ENCODE data around the gene GPR119. TPM values are rescaled to one million over a fixed set of nuclear protein-coding genes. Genes with fewer than 3 reads are reported as not detected.
"Not testable (repeated sequence)": the region's sequence is repeated elsewhere in the genome, so short reads cannot be mapped to it uniquely, and the experiment has no call there.

GPR119 gene
- total RNA-seq, 6 donors from 2014 or later: not detected

DNA sequence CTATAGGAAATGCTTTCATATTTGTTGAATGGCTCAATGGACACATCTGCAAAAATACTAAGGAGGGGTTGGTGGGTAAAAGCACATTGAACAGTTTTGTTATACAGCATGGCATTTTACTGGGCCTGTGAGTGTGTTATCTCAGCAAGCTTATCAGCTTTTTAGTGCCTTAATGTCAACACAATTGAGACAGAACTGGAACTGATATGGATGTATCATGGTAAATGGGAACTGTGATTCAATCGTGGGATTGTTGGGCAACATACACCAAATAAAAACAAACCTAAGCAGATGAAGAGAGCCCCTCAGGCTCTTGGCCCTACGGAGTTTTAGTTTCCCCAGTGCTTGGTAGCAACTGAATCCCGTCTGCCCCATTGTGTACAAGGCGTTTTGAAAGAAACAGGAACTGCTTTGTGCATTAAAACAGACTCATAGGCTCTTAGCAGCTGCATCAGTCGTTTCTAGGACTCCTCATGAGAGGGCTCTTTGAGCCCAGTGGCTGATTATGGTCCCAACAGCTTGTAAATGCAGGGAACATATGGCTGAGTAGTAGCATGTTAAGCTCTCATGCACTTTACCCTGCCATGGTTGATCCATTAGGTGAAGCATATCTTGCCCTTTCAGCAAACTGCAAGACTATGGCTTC lies 7.3 kb downstream of the GPR119 start:
- no peaks in the 10 kb centered on the region for H3K27me3 ChIP-seq
- peaks cover 0 to 3% (median 0%) of the 10 kb centered on the region in 4 donors for H3K36me3 ChIP-seq
- no peak for DNase-seq
- no peak for TF ChIP-seq POLR2A (IDR thresholded peaks at IDR 0.05)
- no peak for TF ChIP-seq POLR2AphosphoS5 (IDR thresholded peaks at IDR 0.05)
- no peak for TF ChIP-seq CTCF (IDR thresholded peaks at IDR 0.05)
- TF ChIP-seq EP300 (IDR thresholded peaks at IDR 0.05): no peak
- no peak overlapping the region for H3K27ac ChIP-seq
- no peaks in the 10 kb centered on the region for H3K4me1 ChIP-seq
- no peak overlapping the region for H3K4me3 ChIP-seq
- H3K9me3 ChIP-seq: no peaks in the 10 kb centered on the region
- WGBS, 2 donors: 0 to 40% methylated on average over 2 to 5 of the region's 5 CpGs
- ATAC-seq (ENCODE audit: low FRiP score in 2 of 2): no peak

DNA sequence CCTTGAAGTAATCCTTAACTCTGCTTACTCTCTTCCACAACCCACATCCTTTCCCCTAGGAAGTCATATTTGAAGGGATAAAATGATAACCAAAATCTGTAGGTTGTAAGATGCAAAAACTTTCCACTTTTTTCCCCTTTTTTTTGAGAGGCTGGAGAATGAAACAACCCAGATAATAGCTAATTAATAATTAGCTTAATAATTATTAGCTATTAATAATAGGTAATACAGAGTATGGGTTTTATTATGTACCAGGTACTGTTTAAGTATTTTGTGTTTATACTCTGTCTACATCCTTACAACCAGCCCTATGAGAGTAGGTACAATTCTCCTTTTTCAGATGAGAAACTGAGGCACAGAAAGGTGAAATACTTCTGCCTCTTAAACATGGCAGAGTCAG lies 9.4 kb downstream of the GPR119 start:
- TF ChIP-seq CTCF (IDR thresholded peaks at IDR 0.05) (no peak), EP300 (IDR thresholded peaks at IDR 0.05) (no peak), POLR2A (IDR thresholded peaks at IDR 0.05) (no peak), POLR2AphosphoS5 (IDR thresholded peaks at IDR 0.05) (no peak)
- ATAC-seq (ENCODE audit: low FRiP score in 2 of 2) (no peak), DNase-seq (no peak)
- Histone ChIP-seq H3K9me3 (no peaks in the 10 kb centered on the region), H3K36me3 (peaks cover 0 to 6% (median 0%) of the 10 kb centered on the region in 4 donors), H3K4me3 (no peak overlapping the region), H3K27me3 (no peaks in the 10 kb centered on the region), H3K27ac (no peak overlapping the region), H3K4me1 (no peaks in the 10 kb centered on the region)

DNA sequence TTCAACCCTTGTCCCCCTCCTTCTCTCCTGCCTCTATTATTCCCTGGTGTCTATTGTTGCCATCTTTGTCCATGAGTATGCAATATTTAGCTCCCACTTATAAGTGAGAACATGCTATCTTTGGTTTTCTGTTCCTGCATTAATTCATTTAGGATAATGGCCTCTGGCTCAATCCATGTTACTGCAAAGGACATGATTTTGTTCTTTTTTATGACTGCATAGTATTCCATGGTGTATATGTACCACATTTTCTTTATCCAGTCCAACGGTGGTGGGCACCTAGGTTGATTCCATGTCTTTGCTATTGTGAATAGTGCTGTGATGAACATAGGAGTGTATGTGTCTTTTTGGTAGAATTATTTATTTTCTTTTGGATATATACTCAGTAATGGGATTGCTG lies 33.4 kb downstream of the GPR119 start:
- H3K36me3 ChIP-seq; H3K4me1 ChIP-seq; DNase-seq; H3K4me3 ChIP-seq; ATAC-seq (ENCODE audit: low FRiP score in 2 of 2); H3K9me3 ChIP-seq; H3K27ac ChIP-seq; H3K27me3 ChIP-seq: not testable (repeated sequence)
- WGBS, 2 donors: 91 to 94% methylated on average over 1 of the region's 1 CpG

DNA sequence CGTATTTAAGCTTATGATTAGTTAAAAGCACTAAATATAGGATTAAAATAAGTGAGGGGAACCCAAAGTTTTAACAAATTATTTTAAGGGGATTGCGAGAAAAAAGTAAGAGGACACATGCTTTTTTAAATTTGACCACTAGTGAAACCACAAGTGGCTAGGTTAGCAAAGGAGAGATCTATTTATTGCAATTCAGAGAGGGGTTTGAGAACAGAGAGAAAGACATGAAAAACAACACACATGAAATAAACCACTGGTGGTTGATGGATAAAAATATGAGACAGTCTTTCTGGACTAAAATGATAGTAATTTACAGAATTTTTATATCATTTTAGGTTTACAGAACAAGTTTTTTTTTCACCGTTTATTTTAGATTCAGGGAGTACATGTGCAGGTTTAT lies 33.9 kb downstream of the GPR119 start:
- 73 to 95% methylated on average over 3 of the region's 3 CpGs for WGBS, 2 donors
- Histone ChIP-seq H3K36me3 (peaks cover 0 to 8% (median 0%) of the 10 kb centered on the region in 4 donors), H3K27me3 (no peaks in the 10 kb centered on the region), H3K4me3 (no peak overlapping the region), H3K4me1 (no peaks in the 10 kb centered on the region), H3K9me3 (no peaks in the 10 kb centered on the region), H3K27ac (no peak overlapping the region)
- no peak for DNase-seq
- no peak for ATAC-seq (ENCODE audit: low FRiP score in 2 of 2)
- TF ChIP-seq POLR2AphosphoS5 (IDR thresholded peaks at IDR 0.05) (no peak), CTCF (IDR thresholded peaks at IDR 0.05) (no peak), EP300 (IDR thresholded peaks at IDR 0.05) (no peak), POLR2A (IDR thresholded peaks at IDR 0.05) (no peak)

GRCh38 chrX:130347321-130347720 lies 38.2 kb downstream of the GPR119 start:
- ATAC-seq (ENCODE audit: low FRiP score in 2 of 2): no peak
- Histone ChIP-seq H3K27ac (no peak overlapping the region), H3K9me3 (no peaks in the 10 kb centered on the region), H3K4me1 (no peaks in the 10 kb centered on the region), H3K36me3 (peaks cover 0 to 8% (median 0%) of the 10 kb centered on the region in 4 donors), H3K27me3 (no peaks in the 10 kb centered on the region), H3K4me3 (no peak overlapping the region)
- 44 to 58% methylated on average over 1 of the region's 1 CpG for WGBS, 2 donors
- TF ChIP-seq CTCF (IDR thresholded peaks at IDR 0.05): no peak
- TF ChIP-seq POLR2A (IDR thresholded peaks at IDR 0.05): no peak
- no peak for TF ChIP-seq POLR2AphosphoS5 (IDR thresholded peaks at IDR 0.05)
- no peak for TF ChIP-seq EP300 (IDR thresholded peaks at IDR 0.05)
- no peak for DNase-seq

All from upper lobe of left lung (tissue), 6 donors.